CD14-positive monocyte (primary cell): ENCODE data around the gene CRY2. TPM values are rescaled to one million over a fixed set of nuclear protein-coding genes. Genes with fewer than 3 reads are reported as not detected.

Experiments
- DNase-seq, 3 donors: peaks; one replicate each; pipeline ENCODE4 v3.0.0-alpha.2; 2011 to 2022
- H2AFZ ChIP-seq: 2 replicates; pipeline ENCODE4 v1.6.0; 2012; ENCODE audit warnings: mild to moderate bottlenecking, low read depth, low read length, inconsistent platforms; ENCODE audit not compliant: insufficient read depth, poor library complexity, severe bottlenecking
- H3K27ac ChIP-seq, 2 donors: 1 replicate in 1 of 2; 2 replicates in 1 of 2; pipeline ENCODE4 v1.5.1; 2012 to 2013; ENCODE audit warnings: low read length in 2 of 2, control low read depth in 1 of 2, inconsistent platforms in 1 of 2, low read depth in 1 of 2, mild to moderate bottlenecking in 1 of 2
- H3K27me3 ChIP-seq, 2 donors: one replicate each; pipeline versions ENCODE4 v1.6.0 to v1.6.1; 2011 to 2013; ENCODE audit warnings: low read length in 2 of 2; ENCODE audit not compliant: control insufficient read depth in 2 of 2, insufficient read depth in 2 of 2
- H3K36me3 ChIP-seq, 2 donors: replicated peaks in 1 of 2; 1 replicate in 1 of 2; 2 replicates in 1 of 2; pipeline versions ENCODE4 v1.5.1 to v1.6.1; 2012 to 2013; ENCODE audit warnings: low read length in 2 of 2, control low read depth in 1 of 2, inconsistent platforms in 1 of 2, mild to moderate bottlenecking in 1 of 2; ENCODE audit not compliant: insufficient read depth in 2 of 2, control insufficient read depth in 1 of 2
- H3K4me1 ChIP-seq, 2 donors: 1 replicate in 1 of 2; 2 replicates in 1 of 2; pipeline versions ENCODE4 v1.5.1 to v1.6.1; 2012 to 2013; ENCODE audit warnings: low read length in 2 of 2, control low read depth in 1 of 2, inconsistent platforms in 1 of 2, mild to moderate bottlenecking in 1 of 2, moderate library complexity in 1 of 2; ENCODE audit not compliant: insufficient read depth in 2 of 2, control insufficient read depth in 1 of 2
- H3K4me2 ChIP-seq: replicated peaks from 2 replicates; pipeline ENCODE3; 2012; ENCODE audit warnings: low read length, moderate library complexity, mild to moderate bottlenecking; ENCODE audit not compliant: poor library complexity, severe bottlenecking; ENCODE audit errors: extremely low read depth
- H3K4me3 ChIP-seq, 3 experiments: fragments of 200-600 bp in 1 of 3; sonication (generic) in 1 of 3; replicated peaks in 1 of 3; 1 replicate in 2 of 3; 2 replicates in 1 of 3; pipeline ENCODE4 v1.5.1; 2011 to 2013; ENCODE audit warnings: low read length in 3 of 3, mild to moderate bottlenecking in 3 of 3, control low read depth in 2 of 3, low read depth in 2 of 3, inconsistent platforms in 1 of 3, moderate library complexity in 1 of 3
- H3K79me2 ChIP-seq: 2 replicates; pipeline ENCODE4 v1.6.0; 2012; ENCODE audit warnings: mild to moderate bottlenecking, control low read depth, inconsistent platforms, low read length, moderate library complexity; ENCODE audit not compliant: insufficient read depth
- H3K9ac ChIP-seq: 2 replicates; pipeline ENCODE4 v1.6.0; 2017; ENCODE audit warnings: low read length, mild to moderate bottlenecking; ENCODE audit not compliant: insufficient read depth, poor library complexity, severe bottlenecking
- H3K9me3 ChIP-seq, 2 donors: replicated peaks in 1 of 2; 1 replicate in 1 of 2; 2 replicates in 1 of 2; pipeline versions ENCODE4 v1.5.1 to v1.6.1; 2012 to 2013; ENCODE audit warnings: low read length in 2 of 2, control low read depth in 1 of 2; ENCODE audit not compliant: control insufficient read depth in 1 of 2, insufficient read depth in 1 of 2
- H4K20me1 ChIP-seq: 2 replicates; pipeline ENCODE4 v1.6.0; 2012; ENCODE audit warnings: mild to moderate bottlenecking, low read length, control low read depth, moderate library complexity; ENCODE audit not compliant: insufficient read depth
- H3K27ac Mint-ChIP-seq, 7 donors: one replicate each; pipeline ENCODE4 v1.8.0; 2020; ENCODE audit warnings: mild to moderate bottlenecking in 7 of 7, mixed read lengths in 7 of 7, moderate library complexity in 6 of 7, inconsistent platforms in 2 of 7
- H3K27me3 Mint-ChIP-seq, 3 donors: one replicate each; pipeline ENCODE4 v1.8.0; 2021 to 2022; ENCODE audit warnings: low read depth in 3 of 3, mild to moderate bottlenecking in 3 of 3, mixed read lengths in 3 of 3, moderate library complexity in 3 of 3, inconsistent platforms in 1 of 3
- H3K36me3 Mint-ChIP-seq, 2 donors: one replicate each; pipeline ENCODE4 v1.8.0; 2020; ENCODE audit warnings: mixed read lengths in 2 of 2, inconsistent platforms in 1 of 2, mild to moderate bottlenecking in 1 of 2
- H3K4me1 Mint-ChIP-seq: one replicate; pipeline ENCODE4 v1.8.0; 2020; ENCODE audit warnings: mild to moderate bottlenecking, mixed read lengths
- H3K4me3 Mint-ChIP-seq, 2 donors: one replicate each; pipeline ENCODE4 v1.8.0; 2020; ENCODE audit warnings: mild to moderate bottlenecking in 2 of 2, mixed read lengths in 2 of 2, moderate library complexity in 1 of 2
- H3K9me3 Mint-ChIP-seq, 7 donors: one replicate each; pipeline ENCODE4 v1.8.0; 2020 to 2022; ENCODE audit warnings: mixed read lengths in 7 of 7, mild to moderate bottlenecking in 6 of 7, moderate library complexity in 6 of 7, inconsistent platforms in 2 of 7
- WGBS: methylation state at CpG from one replicate; pipeline ENCODE4 v1.1.5; 2013; ENCODE audit warnings: missing lambda C conversion rate; ENCODE audit not compliant: insufficient coverage; 5-methylcytosine and 5-hydroxymethylcytosine counted together
- intact Hi-C, 2 donors: fragments of 100-400 bp; cut with micrococcal nuclease; formaldehyde crosslinking; loops; one replicate each; pipeline versions ENCODE4 v1.15.0 to v1.15.1; 2023
- polyA plus RNA-seq, 3 donors: library from polyadenylated mRNA; depleted of rRNA in 1 of 3; unstranded in 2 of 3; stranded (reverse) in 1 of 3; fragments of 300-500 nt in 2 of 3; fragments of >200 nt in 1 of 3; fragmentation: Illumina TruSeq in 2 of 3; gene quantifications; 1 replicate in 2 of 3; 2 replicates in 1 of 3; pipeline ENCODE4 v1.2.3, GENCODE V29; 2012 to 2021
- TF ChIP-seq, protein P1 (sequence below): fragments of 200-600 bp; IDR thresholded peaks from one replicate; pipeline ENCODE4 v1.8.0; 2022; ENCODE audit warnings: antibody characterized with exemption, mild to moderate bottlenecking

CRY2 gene
- polyA plus RNA-seq, 3 donors = 5.1 to 12.5 (median 7.2) TPM

GRCh38 chr11:45830596-45830995 lies 16.7 kb upstream of the CRY2 start:
- intact Hi-C loops = no loop called here
- no peaks in the 10 kb centered on the region for H3K79me2 ChIP-seq
- peaks cover 8 to 15% of the 10 kb centered on the region in 2 donors for H3K27me3 ChIP-seq
- H3K4me3 ChIP-seq = no peak overlapping the region
- H3K4me1 ChIP-seq = no peaks in the 10 kb centered on the region
- 93% methylated on average over 2 of the region's 2 CpGs for WGBS
- peaks cover 0 to 7% (median 2%) of the 10 kb centered on the region in 7 donors for H3K9me3 Mint-ChIP-seq
- H3K27ac ChIP-seq = no peak overlapping the region
- no peak overlapping the region for H2AFZ ChIP-seq
- TF ChIP-seq, protein P1, sequence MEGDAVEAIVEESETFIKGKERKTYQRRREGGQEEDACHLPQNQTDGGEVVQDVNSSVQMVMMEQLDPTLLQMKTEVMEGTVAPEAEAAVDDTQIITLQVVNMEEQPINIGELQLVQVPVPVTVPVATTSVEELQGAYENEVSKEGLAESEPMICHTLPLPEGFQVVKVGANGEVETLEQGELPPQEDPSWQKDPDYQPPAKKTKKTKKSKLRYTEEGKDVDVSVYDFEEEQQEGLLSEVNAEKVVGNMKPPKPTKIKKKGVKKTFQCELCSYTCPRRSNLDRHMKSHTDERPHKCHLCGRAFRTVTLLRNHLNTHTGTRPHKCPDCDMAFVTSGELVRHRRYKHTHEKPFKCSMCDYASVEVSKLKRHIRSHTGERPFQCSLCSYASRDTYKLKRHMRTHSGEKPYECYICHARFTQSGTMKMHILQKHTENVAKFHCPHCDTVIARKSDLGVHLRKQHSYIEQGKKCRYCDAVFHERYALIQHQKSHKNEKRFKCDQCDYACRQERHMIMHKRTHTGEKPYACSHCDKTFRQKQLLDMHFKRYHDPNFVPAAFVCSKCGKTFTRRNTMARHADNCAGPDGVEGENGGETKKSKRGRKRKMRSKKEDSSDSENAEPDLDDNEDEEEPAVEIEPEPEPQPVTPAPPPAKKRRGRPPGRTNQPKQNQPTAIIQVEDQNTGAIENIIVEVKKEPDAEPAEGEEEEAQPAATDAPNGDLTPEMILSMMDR = no peak
- H3K9me3 ChIP-seq = no peaks in the 10 kb centered on the region
- no peak for DNase-seq
- no peaks in the 10 kb centered on the region for H4K20me1 ChIP-seq
- no peak overlapping the region for H3K27ac Mint-ChIP-seq
- no peak overlapping the region for H3K4me3 Mint-ChIP-seq
- no peaks in the 10 kb centered on the region for H3K36me3 ChIP-seq
- H3K4me2 ChIP-seq = no peak overlapping the region
- H3K4me1 Mint-ChIP-seq = no peaks in the 10 kb centered on the region
- no peak overlapping the region for H3K9ac ChIP-seq
- H3K27me3 Mint-ChIP-seq = peaks cover 21 to 42% (median 21%) of the 10 kb centered on the region in 3 donors
- H3K36me3 Mint-ChIP-seq = no peaks in the 10 kb centered on the region

GRCh38 chr11:45832811-45833441 lies 14.3 kb upstream of the CRY2 start:
- no peak overlapping the region for H3K4me2 ChIP-seq
- Mint-ChIP-seq H3K9me3 (peaks cover 0 to 2% (median 0%) of the 10 kb centered on the region in 7 donors), H3K4me1 (no peaks in the 10 kb centered on the region), H3K36me3 (no peaks in the 10 kb centered on the region), H3K27me3 (peaks cover 12 to 33% (median 18%) of the 10 kb centered on the region in 3 donors), H3K27ac (no peak overlapping the region), H3K4me3 (no peak overlapping the region)
- H3K4me3 ChIP-seq = no peak overlapping the region
- no peak overlapping the region for H3K9ac ChIP-seq
- H3K4me1 ChIP-seq = no peaks in the 10 kb centered on the region
- H3K9me3 ChIP-seq = no peaks in the 10 kb centered on the region
- H3K79me2 ChIP-seq = no peaks in the 10 kb centered on the region
- 100% methylated on average over 2 of the region's 9 CpGs for WGBS
- no peak for DNase-seq
- no peak overlapping the region for H3K27ac ChIP-seq
- no peak overlapping the region for H2AFZ ChIP-seq
- TF ChIP-seq, protein P1 = no peak
- no peaks in the 10 kb centered on the region for H4K20me1 ChIP-seq
- intact Hi-C loops = no loop called here
- H3K36me3 ChIP-seq = no peaks in the 10 kb centered on the region
- H3K27me3 ChIP-seq = peaks cover 0 to 3% of the 10 kb centered on the region in 2 donors
